Breast epithelium (tissue), 4 donors: Measurements from ENCODE around the gene EFCAB3. TPM values are rescaled to one million over a fixed set of nuclear protein-coding genes. Genes with fewer than 3 reads are reported as not detected.
"Not testable (repeated sequence)": the region's sequence is repeated elsewhere in the genome, so short reads cannot be mapped to it uniquely, and the experiment has no call there.

ENCODE experiments used
- DNase-seq, 2 donors: peaks; one replicate each; pipeline ENCODE4 v3.0.0-alpha.2; 2019; ENCODE audit warnings: low spot score in 2 of 2
- H3K27ac ChIP-seq, 2 donors: fragments of 200-600 bp; sonication (generic) in 1 of 2; one replicate each; pipeline ENCODE4 v1.5.1; 2016 to 2019; ENCODE audit warnings: mild to moderate bottlenecking in 1 of 2
- H3K27me3 ChIP-seq, 2 donors: fragments of 200-600 bp; sonication (generic) in 1 of 2; one replicate each; pipeline versions ENCODE4 v1.5.1 to v1.6.0; 2017 to 2019; ENCODE audit warnings: control low read depth in 1 of 2, mild to moderate bottlenecking in 1 of 2
- H3K36me3 ChIP-seq: fragments of 200-600 bp; one replicate; pipeline ENCODE4 v1.5.1; 2019
- H3K4me1 ChIP-seq, 2 donors: fragments of 200-600 bp; sonication (generic); one replicate each; pipeline ENCODE4 v1.5.1; 2016 to 2019; ENCODE audit warnings: control low read depth in 1 of 2
- H3K4me3 ChIP-seq, 3 donors: fragments of 200-600 bp; sonication (generic); 1 replicate in 2 of 3; 2 replicates in 1 of 3; pipeline ENCODE4 v1.5.1; 2016 to 2019; ENCODE audit warnings: mild to moderate bottlenecking in 3 of 3, moderate library complexity in 2 of 3
- H3K9me3 ChIP-seq, 2 donors: fragments of 200-600 bp; sonication (generic) in 1 of 2; one replicate each; pipeline ENCODE4 v1.5.1; 2016 to 2019; ENCODE audit warnings: control low read depth in 1 of 2
- POLR2A ChIP-seq: fragments of 450-650 bp; IDR thresholded peaks from one replicate; pipeline ENCODE4 v1.6.1; 2016; ENCODE audit warnings: antibody characterized with exemption, mild to moderate bottlenecking, moderate library complexity
- POLR2AphosphoS5 ChIP-seq, 3 donors: sonication (generic); formaldehyde crosslinking; IDR thresholded peaks; one replicate each; pipeline ENCODE4 v1.6.1; 2017; ENCODE audit warnings: antibody characterized with exemption in 3 of 3
- intact Hi-C: fragments of 100-400 bp; cut with DNase I; formaldehyde crosslinking; loops from one replicate; pipeline ENCODE4 v1.15.1; 2023; ENCODE audit warnings: low total_unique reads
- total RNA-seq, 3 donors: library from RNA; depleted of rRNA; stranded (reverse); fragments of >200 nt; gene quantifications; one replicate each; pipeline ENCODE4 v1.1.0, GENCODE V29; 2016
- TF ChIP-seq, protein P1 (sequence below), 3 donors: fragments of 450-650 bp; IDR thresholded peaks; one replicate each; pipeline ENCODE4 v1.5.1; 2016 to 2017; ENCODE audit warnings: antibody characterized with exemption in 3 of 3, mild to moderate bottlenecking in 3 of 3, moderate library complexity in 3 of 3

EFCAB3 gene
- total RNA-seq, 3 donors from 2014 or later = not detected

- peak within 1 kb of the TSS; percentile 62 to 90 (median 72) for H3K4me3 ChIP-seq
- H3K9me3 ChIP-seq, intact Hi-C loops, H3K27me3 ChIP-seq, H3K36me3 ChIP-seq, H3K4me1 ChIP-seq: not testable (repeated sequence)
- peak in 1 of 3 donors; percentile 58 for TF ChIP-seq POLR2AphosphoS5 (IDR thresholded peaks at IDR 0.05)
- TF ChIP-seq, protein P1, sequence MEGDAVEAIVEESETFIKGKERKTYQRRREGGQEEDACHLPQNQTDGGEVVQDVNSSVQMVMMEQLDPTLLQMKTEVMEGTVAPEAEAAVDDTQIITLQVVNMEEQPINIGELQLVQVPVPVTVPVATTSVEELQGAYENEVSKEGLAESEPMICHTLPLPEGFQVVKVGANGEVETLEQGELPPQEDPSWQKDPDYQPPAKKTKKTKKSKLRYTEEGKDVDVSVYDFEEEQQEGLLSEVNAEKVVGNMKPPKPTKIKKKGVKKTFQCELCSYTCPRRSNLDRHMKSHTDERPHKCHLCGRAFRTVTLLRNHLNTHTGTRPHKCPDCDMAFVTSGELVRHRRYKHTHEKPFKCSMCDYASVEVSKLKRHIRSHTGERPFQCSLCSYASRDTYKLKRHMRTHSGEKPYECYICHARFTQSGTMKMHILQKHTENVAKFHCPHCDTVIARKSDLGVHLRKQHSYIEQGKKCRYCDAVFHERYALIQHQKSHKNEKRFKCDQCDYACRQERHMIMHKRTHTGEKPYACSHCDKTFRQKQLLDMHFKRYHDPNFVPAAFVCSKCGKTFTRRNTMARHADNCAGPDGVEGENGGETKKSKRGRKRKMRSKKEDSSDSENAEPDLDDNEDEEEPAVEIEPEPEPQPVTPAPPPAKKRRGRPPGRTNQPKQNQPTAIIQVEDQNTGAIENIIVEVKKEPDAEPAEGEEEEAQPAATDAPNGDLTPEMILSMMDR (IDR thresholded peaks at IDR 0.05) = peak in 2 of 3 donors; percentile 26 to 30
- DNase-seq = peak; percentile 80 to 81
- peak within 1 kb of the TSS; percentile 65 to 82 for H3K27ac ChIP-seq
Observed at GRCh38 chr17:62423647-62424461, 43.5 kb downstream of the EFCAB3 start, which contains the start of gene METTL2A. Gene METTL2A, plus strand, starts transcription at chr17:62423897. Its CDS starts 6 bp downstream, at chr17:62423903.

DNA sequence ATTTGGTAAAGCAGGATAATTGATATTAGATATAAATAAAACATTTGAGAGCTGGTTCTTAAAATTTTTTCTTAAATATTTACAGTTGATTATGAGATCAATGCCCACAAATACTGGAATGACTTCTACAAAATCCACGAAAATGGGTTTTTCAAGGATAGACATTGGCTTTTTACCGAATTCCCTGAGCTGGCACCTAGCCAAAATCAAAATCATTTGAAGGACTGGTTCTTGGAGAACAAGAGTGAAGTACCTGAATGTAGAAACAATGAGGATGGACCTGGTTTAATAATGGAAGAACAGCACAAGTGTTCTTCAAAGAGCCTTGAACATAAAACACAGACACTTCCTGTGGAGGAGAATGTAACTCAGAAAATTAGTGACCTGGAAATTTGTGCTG lies 45.9 kb downstream of the EFCAB3 start:
- H3K4me1 ChIP-seq, H3K9me3 ChIP-seq, H3K27me3 ChIP-seq, H3K27ac ChIP-seq, intact Hi-C loops, H3K4me3 ChIP-seq, H3K36me3 ChIP-seq, DNase-seq: not testable (repeated sequence)

DNA sequence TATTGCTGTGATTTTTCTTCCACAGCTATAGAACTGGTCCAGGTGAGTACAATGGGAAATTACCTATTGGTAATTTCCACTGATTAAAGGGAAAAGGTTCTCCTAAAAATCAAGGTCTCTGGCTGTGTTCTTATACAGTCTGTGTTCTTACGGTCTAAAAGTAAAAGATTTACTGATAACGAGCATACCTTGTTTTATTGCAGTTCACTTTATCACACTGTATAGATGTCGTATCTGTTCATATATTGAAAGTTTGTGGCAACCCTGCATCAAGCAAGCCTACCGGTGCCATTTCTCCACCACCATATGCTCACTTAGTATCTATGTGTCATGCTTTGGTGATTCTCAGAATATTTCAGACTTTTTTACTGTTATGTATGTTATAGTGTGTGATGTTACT lies 54.9 kb downstream of the EFCAB3 start:
- DNase-seq, H3K27me3 ChIP-seq, H3K27ac ChIP-seq, H3K36me3 ChIP-seq, H3K4me3 ChIP-seq, intact Hi-C loops, H3K4me1 ChIP-seq, H3K9me3 ChIP-seq: not testable (repeated sequence)

- H3K9me3 ChIP-seq, DNase-seq, H3K36me3 ChIP-seq, intact Hi-C loops, H3K4me3 ChIP-seq, H3K4me1 ChIP-seq, H3K27ac ChIP-seq, H3K27me3 ChIP-seq: not testable (repeated sequence)
Observed at GRCh38 chr17:62441181-62441580, 60.8 kb downstream of the EFCAB3 start.

DNA sequence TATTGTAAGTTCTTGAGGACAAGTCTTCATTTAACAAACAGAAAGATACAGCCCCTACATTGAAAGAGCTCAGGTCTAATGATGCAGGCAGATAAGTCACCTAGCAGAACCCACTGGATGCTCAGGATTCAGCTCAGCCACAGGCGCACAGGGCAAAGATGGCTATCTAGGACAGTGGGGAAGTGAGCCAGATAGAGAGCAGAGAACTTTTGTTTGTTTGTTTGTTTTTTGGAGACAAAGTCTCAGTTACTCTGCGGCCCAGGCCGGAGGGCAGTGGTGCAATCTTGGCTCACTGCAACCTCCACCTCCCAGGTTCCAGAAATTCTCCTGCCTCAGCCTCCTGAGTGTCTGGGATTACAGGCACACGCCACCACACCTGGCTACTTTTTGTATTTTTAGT lies 63.7 kb downstream of the EFCAB3 start:
- intact Hi-C loops = no loop called here
- DNase-seq = no peak
- Histone ChIP-seq H3K27ac (no peak overlapping the region), H3K4me3 (no peak overlapping the region), H3K4me1 (no peaks in the 10 kb centered on the region), H3K9me3 (no peaks in the 10 kb centered on the region), H3K27me3 (no peaks in the 10 kb centered on the region), H3K36me3 (no peaks in the 10 kb centered on the region)
- no peak for TF ChIP-seq POLR2AphosphoS5 (IDR thresholded peaks at IDR 0.05)
- TF ChIP-seq POLR2A = no peak
- TF ChIP-seq, protein P1 (IDR thresholded peaks at IDR 0.05) = no peak

GRCh38 chr17:62445791-62446190 lies 65.4 kb downstream of the EFCAB3 start:
- H3K36me3 ChIP-seq, H3K4me1 ChIP-seq, intact Hi-C loops, H3K27ac ChIP-seq, H3K9me3 ChIP-seq, H3K27me3 ChIP-seq, H3K4me3 ChIP-seq, DNase-seq: not testable (repeated sequence)

DNA sequence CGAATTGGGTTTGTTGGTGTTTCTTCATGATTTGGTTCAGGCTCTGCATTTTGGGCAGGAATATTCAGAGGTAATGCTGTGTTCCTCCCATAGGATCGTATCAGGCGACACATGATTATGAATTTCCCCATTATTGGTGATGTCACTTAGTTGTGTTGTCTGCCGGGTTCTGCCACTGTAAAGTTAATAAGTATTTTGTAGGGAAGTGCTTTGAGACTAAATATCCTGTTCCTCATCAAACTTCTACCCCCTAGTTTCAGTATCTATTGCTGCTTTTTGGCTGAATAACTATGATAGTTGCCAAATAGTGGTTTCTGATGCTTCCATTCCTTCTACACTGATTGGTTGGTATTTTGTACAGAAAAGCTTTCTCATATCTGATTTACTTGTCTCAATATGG lies 71.8 kb downstream of the EFCAB3 start:
- H3K27me3 ChIP-seq, H3K36me3 ChIP-seq, H3K9me3 ChIP-seq, intact Hi-C loops, H3K4me1 ChIP-seq, H3K4me3 ChIP-seq, DNase-seq, H3K27ac ChIP-seq: not testable (repeated sequence)

DNA sequence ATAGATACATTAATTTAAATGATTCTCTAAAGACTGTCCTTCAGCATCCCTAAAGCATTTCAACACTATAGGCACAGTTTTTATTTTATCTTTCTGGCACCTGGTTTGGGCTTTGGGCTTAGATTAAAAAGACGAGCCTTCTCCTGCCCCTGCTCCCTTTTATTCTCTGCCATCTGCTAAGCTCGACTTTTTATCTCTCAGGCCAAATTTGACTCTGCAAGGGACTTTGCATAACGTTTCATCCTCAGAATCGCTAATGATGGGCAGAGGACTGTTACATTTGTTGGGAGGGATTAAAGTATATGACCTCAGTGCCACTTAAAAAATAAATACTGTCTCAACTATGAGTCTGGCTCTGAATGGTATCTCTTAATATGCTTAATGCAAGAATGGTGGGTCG lies 72.7 kb downstream of the EFCAB3 start:
- H3K9me3 ChIP-seq, H3K27ac ChIP-seq, H3K27me3 ChIP-seq, H3K36me3 ChIP-seq, H3K4me3 ChIP-seq, intact Hi-C loops, DNase-seq, H3K4me1 ChIP-seq: not testable (repeated sequence)

DNA sequence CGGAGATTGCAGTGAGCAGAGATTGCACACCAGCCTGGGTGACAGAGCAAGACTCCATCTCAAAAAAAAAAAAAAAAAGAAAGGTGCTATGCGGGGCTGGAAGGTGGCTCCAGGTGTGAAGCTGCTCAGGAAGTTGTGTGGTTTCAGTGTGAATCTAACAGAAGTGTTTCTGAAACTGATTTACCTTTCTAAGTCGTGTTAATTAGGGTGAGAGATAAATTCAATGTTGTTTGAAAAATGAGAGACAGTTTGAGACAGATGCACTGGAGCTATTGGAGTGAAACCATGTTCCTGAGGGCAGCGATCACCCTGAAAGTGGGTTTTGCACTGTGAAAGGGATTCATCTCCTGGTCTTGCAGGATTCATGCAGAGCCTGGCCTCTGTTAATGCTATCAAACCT lies 73.3 kb downstream of the EFCAB3 start:
- H3K4me1 ChIP-seq, DNase-seq, H3K9me3 ChIP-seq, H3K27ac ChIP-seq, intact Hi-C loops, H3K4me3 ChIP-seq, H3K27me3 ChIP-seq, H3K36me3 ChIP-seq: not testable (repeated sequence)

GRCh38 chr17:62454111-62454510 lies 73.8 kb downstream of the EFCAB3 start:
- H3K36me3 ChIP-seq, H3K9me3 ChIP-seq, H3K27me3 ChIP-seq, H3K27ac ChIP-seq, DNase-seq, H3K4me3 ChIP-seq, intact Hi-C loops, H3K4me1 ChIP-seq: not testable (repeated sequence)
